Adipocyte (in vitro differentiated cells): ENCODE measurements around the gene TEF.

Experiments used
- DNase-seq: peaks from one replicate; pipeline ENCODE4 v3.0.0-alpha.2; 2015; ENCODE audit warnings: low read depth
- H3K27me3 ChIP-seq: replicated peaks from 2 replicates; pipeline ENCODE4 v1.7.0; 2013; ENCODE audit warnings: mild to moderate bottlenecking, low read length, moderate library complexity; ENCODE audit not compliant: control insufficient read depth, insufficient read depth
- H3K36me3 ChIP-seq: 2 replicates; pipeline ENCODE4 v1.7.0; 2013; ENCODE audit warnings: low read length, mild to moderate bottlenecking, moderate library complexity; ENCODE audit not compliant: control insufficient read depth, insufficient read depth, severe bottlenecking
- H3K4me1 ChIP-seq: 2 replicates; pipeline ENCODE4 v1.7.0; 2013; ENCODE audit warnings: mild to moderate bottlenecking, low read length, moderate library complexity; ENCODE audit not compliant: control insufficient read depth, insufficient read depth
- H3K4me3 ChIP-seq: 2 replicates; pipeline ENCODE4 v1.7.0; 2013; ENCODE audit warnings: mild to moderate bottlenecking, low read length, moderate library complexity
- H3K9ac ChIP-seq: 2 replicates; pipeline ENCODE4 v1.7.0; 2013; ENCODE audit warnings: mild to moderate bottlenecking, low read length, moderate library complexity
- H3K9me3 ChIP-seq: 2 replicates; pipeline ENCODE4 v1.7.0; 2013; ENCODE audit warnings: mild to moderate bottlenecking, low read length, moderate library complexity; ENCODE audit not compliant: control insufficient read depth

Gene TEF

GRCh38 chr22:41355895-41356294 is 25.8 kb upstream of the TEF start:
- H3K9me3 ChIP-seq: no peaks in the 10 kb centered on the region

GRCh38 chr22:41356430-41357028 is 25.2 kb upstream of the TEF start:
- Histone ChIP-seq H3K9ac (no peak overlapping the region), H3K9me3 (no peaks in the 10 kb centered on the region), H3K4me1 (peaks cover 8% of the 10 kb centered on the region), H3K36me3 (peaks cover 70% of the 10 kb centered on the region), H3K27me3 (no peaks in the 10 kb centered on the region), H3K4me3 (no peak overlapping the region)
- no peak for DNase-seq

More at GRCh38 chr22:41355895-41356294, 25.8 kb upstream of the TEF start:
- no peak overlapping the region for H3K4me3 ChIP-seq
- peaks cover 77% of the 10 kb centered on the region for H3K36me3 ChIP-seq
- H3K27me3 ChIP-seq: no peaks in the 10 kb centered on the region
- no peak overlapping the region for H3K9ac ChIP-seq
- H3K4me1 ChIP-seq: peaks cover 15% of the 10 kb centered on the region
- DNase-seq: no peak

GRCh38 chr22:41357191-41357590 is 24.6 kb upstream of the TEF start:
- H3K27me3 ChIP-seq: no peaks in the 10 kb centered on the region
- no peak overlapping the region for H3K4me3 ChIP-seq
- H3K9ac ChIP-seq: no peak overlapping the region
- peaks cover 2% of the 10 kb centered on the region for H3K4me1 ChIP-seq
- DNase-seq: no peak
- peaks cover 64% of the 10 kb centered on the region for H3K36me3 ChIP-seq
- H3K9me3 ChIP-seq: no peaks in the 10 kb centered on the region

- Histone ChIP-seq H3K4me1 (no peaks in the 10 kb centered on the region), H3K36me3 (peaks cover 49% of the 10 kb centered on the region), H3K27me3 (no peaks in the 10 kb centered on the region), H3K9me3 (no peaks in the 10 kb centered on the region), H3K4me3 (no peak overlapping the region), H3K9ac (no peak overlapping the region)
- DNase-seq: no peak
Observed at GRCh38 chr22:41358927-41359326, 22.8 kb upstream of the TEF start.

- peaks cover 44% of the 10 kb centered on the region for H3K36me3 ChIP-seq
Observed at GRCh38 chr22:41359376-41359775, 22.4 kb upstream of the TEF start.

GRCh38 chr22:41360126-41360525 is 21.6 kb upstream of the TEF start:
- Histone ChIP-seq H3K4me1 (no peaks in the 10 kb centered on the region), H3K36me3 (peaks cover 37% of the 10 kb centered on the region), H3K9ac (no peak overlapping the region), H3K9me3 (no peaks in the 10 kb centered on the region), H3K4me3 (no peak overlapping the region), H3K27me3 (no peaks in the 10 kb centered on the region)
- DNase-seq: no peak

More at GRCh38 chr22:41359376-41359775, 22.4 kb upstream of the TEF start:
- H3K9ac ChIP-seq: no peak overlapping the region
- no peak overlapping the region for H3K4me3 ChIP-seq
- no peak for DNase-seq
- H3K27me3 ChIP-seq: no peaks in the 10 kb centered on the region
- H3K4me1 ChIP-seq: no peaks in the 10 kb centered on the region
- no peaks in the 10 kb centered on the region for H3K9me3 ChIP-seq

GRCh38 chr22:41361716-41362310 is 19.9 kb upstream of the TEF start:
- Histone ChIP-seq H3K27me3 (no peaks in the 10 kb centered on the region), H3K4me1 (peaks cover 2% of the 10 kb centered on the region), H3K9ac (no peak overlapping the region), H3K36me3 (peaks cover 20% of the 10 kb centered on the region), H3K9me3 (no peaks in the 10 kb centered on the region), H3K4me3 (no peak overlapping the region)
- no peak for DNase-seq

- Histone ChIP-seq H3K9me3 (no peaks in the 10 kb centered on the region), H3K36me3 (peaks cover 16% of the 10 kb centered on the region), H3K4me1 (peaks cover 8% of the 10 kb centered on the region), H3K9ac (no peak overlapping the region), H3K4me3 (no peak overlapping the region), H3K27me3 (no peaks in the 10 kb centered on the region)
- no peak for DNase-seq
Observed at GRCh38 chr22:41362615-41363014, 19.1 kb upstream of the TEF start.

- Histone ChIP-seq H3K9ac (no peak overlapping the region), H3K27me3 (peaks cover 11% of the 10 kb centered on the region), H3K9me3 (no peaks in the 10 kb centered on the region), H3K4me1 (peaks cover 15% of the 10 kb centered on the region), H3K36me3 (peaks cover 2% of the 10 kb centered on the region), H3K4me3 (no peak overlapping the region)
- DNase-seq: no peak
Observed at GRCh38 chr22:41364233-41364632, 17.5 kb upstream of the TEF start.

- H3K4me3 ChIP-seq: no peak overlapping the region
- H3K9me3 ChIP-seq: no peaks in the 10 kb centered on the region
- H3K36me3 ChIP-seq: no peaks in the 10 kb centered on the region
- peaks cover 11% of the 10 kb centered on the region for H3K27me3 ChIP-seq
- H3K4me1 ChIP-seq: peaks cover 15% of the 10 kb centered on the region
- H3K9ac ChIP-seq: no peak overlapping the region
- no peak for DNase-seq
Observed at GRCh38 chr22:41364955-41365354, 16.8 kb upstream of the TEF start.

- no peak overlapping the region for H3K9ac ChIP-seq
- H3K4me3 ChIP-seq: no peak overlapping the region
- H3K4me1 ChIP-seq: peaks cover 15% of the 10 kb centered on the region
- H3K9me3 ChIP-seq: no peaks in the 10 kb centered on the region
- H3K27me3 ChIP-seq: peaks cover 11% of the 10 kb centered on the region
- no peaks in the 10 kb centered on the region for H3K36me3 ChIP-seq
- DNase-seq: no peak
Observed at GRCh38 chr22:41365425-41365824, 16.3 kb upstream of the TEF start.
